Measurements from ENCODE around the gene VOPP1. TPM values are rescaled to one million over a fixed set of nuclear protein-coding genes. Genes with fewer than 3 reads are reported as not detected.

Gene VOPP1
- total RNA-seq, 1 donor from 2014 or later = 23.7 TPM

DNA sequence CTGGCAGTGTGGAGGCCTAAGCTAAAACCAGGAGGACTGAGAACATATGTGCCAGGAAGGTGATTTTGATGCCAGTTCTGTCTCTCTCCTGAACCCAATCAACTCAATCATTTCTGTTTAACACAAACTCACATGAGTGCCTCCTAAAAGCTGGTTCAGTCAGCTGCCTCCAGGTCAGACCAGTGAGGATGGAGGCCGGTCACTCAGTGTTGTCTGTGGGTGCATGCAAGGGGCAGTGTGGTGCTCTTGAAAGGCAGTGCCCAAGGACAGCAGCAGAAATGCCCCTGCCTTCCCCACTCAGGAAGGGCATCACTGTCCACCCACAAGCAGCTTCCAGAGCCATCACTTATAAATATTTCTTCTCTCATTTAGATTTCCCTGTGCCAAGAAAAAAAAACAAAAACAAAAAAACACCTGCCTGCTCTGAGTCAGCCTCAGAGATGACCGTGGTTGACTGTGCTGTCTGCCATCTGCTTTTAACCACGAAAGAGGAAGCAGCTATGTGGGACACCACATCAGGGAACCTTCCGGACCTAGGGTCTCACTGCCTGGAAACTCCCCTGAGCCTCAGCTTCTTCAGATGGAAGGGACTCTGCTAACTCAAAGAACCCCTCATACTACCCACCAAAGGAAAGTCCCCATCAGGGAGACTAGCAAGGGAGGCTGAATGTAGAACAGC, 39.1 kb downstream of the VOPP1 start:
- H3K9me3 ChIP-seq (replicated peaks) = no peaks in the 10 kb centered on the region
- no peaks in the 10 kb centered on the region for H3K27me3 ChIP-seq (ENCODE audit: low read depth)
- H3K36me3 ChIP-seq = no peaks in the 10 kb centered on the region
- no peak for DNase-seq
- intact Hi-C loops (cut with micrococcal nuclease) = no loop called here
- peak overlapping the region; percentile 40 for H3K27ac ChIP-seq (replicated peaks)
- no peak overlapping the region for H3K4me3 ChIP-seq
- TF ChIP-seq, protein P1, sequence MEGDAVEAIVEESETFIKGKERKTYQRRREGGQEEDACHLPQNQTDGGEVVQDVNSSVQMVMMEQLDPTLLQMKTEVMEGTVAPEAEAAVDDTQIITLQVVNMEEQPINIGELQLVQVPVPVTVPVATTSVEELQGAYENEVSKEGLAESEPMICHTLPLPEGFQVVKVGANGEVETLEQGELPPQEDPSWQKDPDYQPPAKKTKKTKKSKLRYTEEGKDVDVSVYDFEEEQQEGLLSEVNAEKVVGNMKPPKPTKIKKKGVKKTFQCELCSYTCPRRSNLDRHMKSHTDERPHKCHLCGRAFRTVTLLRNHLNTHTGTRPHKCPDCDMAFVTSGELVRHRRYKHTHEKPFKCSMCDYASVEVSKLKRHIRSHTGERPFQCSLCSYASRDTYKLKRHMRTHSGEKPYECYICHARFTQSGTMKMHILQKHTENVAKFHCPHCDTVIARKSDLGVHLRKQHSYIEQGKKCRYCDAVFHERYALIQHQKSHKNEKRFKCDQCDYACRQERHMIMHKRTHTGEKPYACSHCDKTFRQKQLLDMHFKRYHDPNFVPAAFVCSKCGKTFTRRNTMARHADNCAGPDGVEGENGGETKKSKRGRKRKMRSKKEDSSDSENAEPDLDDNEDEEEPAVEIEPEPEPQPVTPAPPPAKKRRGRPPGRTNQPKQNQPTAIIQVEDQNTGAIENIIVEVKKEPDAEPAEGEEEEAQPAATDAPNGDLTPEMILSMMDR (IDR thresholded peaks at IDR 0.05; ENCODE audit: borderline replicate concordance) = no peak
- H3K4me1 ChIP-seq = peaks cover 64% of the 10 kb centered on the region

DNA sequence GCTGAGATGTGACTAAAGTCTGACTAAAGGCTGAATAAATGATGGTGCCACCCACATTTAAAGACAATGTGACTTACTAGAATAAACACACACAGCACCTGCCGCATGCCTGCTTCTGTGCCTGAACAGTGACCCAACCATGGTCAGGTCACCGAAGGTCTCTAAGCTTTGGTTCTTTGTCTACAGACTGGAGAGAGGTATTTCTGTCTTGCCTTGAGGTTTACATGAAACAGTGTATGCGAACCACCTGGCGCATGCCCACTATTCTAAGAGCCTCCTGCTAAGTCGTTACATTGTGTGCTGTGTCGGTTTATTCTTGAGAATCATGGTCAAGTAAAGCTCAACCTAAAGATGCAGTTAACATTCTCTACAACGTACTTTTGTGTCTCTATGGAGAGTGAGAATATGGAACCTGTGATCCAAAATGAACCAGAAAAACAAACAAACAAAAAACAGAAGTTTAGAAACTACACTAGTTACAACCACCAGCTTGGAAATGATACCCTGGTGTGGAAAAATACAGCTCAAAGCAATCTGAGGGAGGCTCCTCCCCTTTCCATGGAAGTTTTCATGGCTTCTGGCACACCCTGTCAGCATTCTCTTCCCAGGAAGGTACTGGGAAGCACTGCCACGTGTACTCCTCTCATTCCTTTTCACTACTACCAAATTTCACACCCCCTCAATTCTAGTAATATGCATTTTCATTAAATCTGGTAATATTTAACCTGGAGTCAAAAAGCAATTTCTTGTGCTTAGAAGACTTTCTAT, 40.0 kb downstream of the VOPP1 start:
- Histone ChIP-seq H3K36me3 (no peaks in the 10 kb centered on the region), H3K9me3 (replicated peaks) (no peaks in the 10 kb centered on the region), H3K27ac (replicated peaks) (no peak overlapping the region), H3K27me3 (ENCODE audit: low read depth) (no peaks in the 10 kb centered on the region), H3K4me1 (peaks cover 59% of the 10 kb centered on the region), H3K4me3 (no peak overlapping the region)
- TF ChIP-seq, protein P1 (IDR thresholded peaks at IDR 0.05; ENCODE audit: borderline replicate concordance) = no peak
- intact Hi-C loops (cut with micrococcal nuclease) = no loop called here
- no peak for DNase-seq

DNA sequence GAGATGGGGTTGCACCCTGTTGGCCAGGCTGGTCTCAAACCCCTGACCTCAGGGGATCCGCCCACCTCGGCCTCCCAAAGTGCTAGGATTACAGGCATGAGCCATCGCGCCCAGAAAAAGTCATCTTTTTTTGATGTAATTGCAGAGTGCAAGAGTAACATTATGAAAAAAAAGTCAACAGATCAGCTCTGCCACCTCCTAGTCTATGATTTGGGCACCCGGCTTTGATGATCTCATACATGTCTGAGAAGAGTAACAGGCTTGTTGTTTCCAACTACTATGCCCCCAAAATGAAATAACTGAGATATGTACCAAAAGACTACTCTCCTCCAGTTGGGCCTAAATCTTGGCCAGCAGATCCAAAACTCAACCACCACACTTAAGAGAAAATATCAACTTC, 40.8 kb downstream of the VOPP1 start:
- Histone ChIP-seq H3K9me3 (replicated peaks) (no peaks in the 10 kb centered on the region), H3K27ac (replicated peaks) (no peak overlapping the region), H3K27me3 (ENCODE audit: low read depth) (no peaks in the 10 kb centered on the region), H3K4me1 (peaks cover 59% of the 10 kb centered on the region), H3K4me3 (no peak overlapping the region), H3K36me3 (no peaks in the 10 kb centered on the region)
- DNase-seq = no peak
- intact Hi-C loops (cut with micrococcal nuclease) = no loop called here
- TF ChIP-seq, protein P1 (IDR thresholded peaks at IDR 0.05; ENCODE audit: borderline replicate concordance) = no peak

DNA sequence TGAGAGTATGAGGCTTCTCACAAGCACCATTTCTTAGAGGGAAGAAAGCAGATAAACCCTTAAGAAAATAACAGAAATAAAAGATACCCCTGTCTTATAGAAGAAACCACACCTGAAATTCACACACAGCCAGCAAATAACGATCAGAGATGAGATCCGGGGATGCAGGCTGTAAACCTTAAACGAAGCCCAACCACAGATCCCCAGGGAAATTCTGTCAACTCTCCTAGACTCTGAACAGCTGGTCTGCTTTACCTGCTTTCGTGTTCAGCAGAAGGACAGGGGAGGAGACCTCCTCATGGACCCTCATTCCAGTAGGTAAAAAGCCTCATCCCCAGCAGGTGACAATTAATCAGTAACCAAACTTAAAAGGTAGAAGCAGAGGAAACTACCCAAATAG, 45.0 kb downstream of the VOPP1 start:
- intact Hi-C loops (cut with micrococcal nuclease) = no loop called here
- H3K4me1 ChIP-seq = peaks cover 30% of the 10 kb centered on the region
- H3K27ac ChIP-seq (replicated peaks) = no peak overlapping the region

DNA sequence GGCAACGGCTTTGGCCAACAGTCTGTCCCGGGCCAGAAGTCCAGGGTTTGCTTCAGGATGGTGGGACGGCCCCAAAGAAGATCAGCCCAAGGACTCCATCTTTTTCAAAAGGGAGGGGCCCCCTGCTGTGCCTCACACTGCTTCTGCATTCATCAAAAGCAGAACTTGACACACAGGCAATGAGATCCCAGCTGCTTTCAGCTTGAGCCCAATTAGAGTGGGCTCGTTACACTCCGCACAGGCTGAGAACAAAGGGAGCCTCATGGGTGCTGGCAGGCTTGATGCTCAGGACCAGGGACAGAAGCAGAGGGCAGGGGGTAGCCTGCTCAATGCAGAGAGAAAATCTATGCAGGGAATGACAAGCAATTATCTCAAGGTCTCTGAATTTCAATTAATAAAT, 45.5 kb downstream of the VOPP1 start:
- H3K4me3 ChIP-seq = no peak overlapping the region
- DNase-seq = no peak

More for the DNA sequence above, 45.0 kb downstream of the VOPP1 start:
- DNase-seq = no peak
- H3K36me3 ChIP-seq = no peaks in the 10 kb centered on the region
- TF ChIP-seq, protein P1 (IDR thresholded peaks at IDR 0.05; ENCODE audit: borderline replicate concordance) = no peak
- no peak overlapping the region for H3K4me3 ChIP-seq
- no peaks in the 10 kb centered on the region for H3K27me3 ChIP-seq (ENCODE audit: low read depth)
- H3K9me3 ChIP-seq (replicated peaks) = no peaks in the 10 kb centered on the region

More for the DNA sequence above, 45.5 kb downstream of the VOPP1 start:
- Histone ChIP-seq H3K27ac (replicated peaks) (no peak overlapping the region), H3K9me3 (replicated peaks) (no peaks in the 10 kb centered on the region), H3K27me3 (ENCODE audit: low read depth) (no peaks in the 10 kb centered on the region), H3K4me1 (peaks cover 30% of the 10 kb centered on the region), H3K36me3 (no peaks in the 10 kb centered on the region)
- intact Hi-C loops (cut with micrococcal nuclease) = no loop called here
- TF ChIP-seq, protein P1 (IDR thresholded peaks at IDR 0.05; ENCODE audit: borderline replicate concordance) = no peak

Measured in left ventricle myocardium inferior (tissue), 1 donor.